HAP-1 (cell line): ENCODE data around the gene MOXD1.

Experiments used
- DNase-seq, 2 experiments: peaks; one replicate each; pipeline ENCODE4 v3.0.0-alpha.2; 2016 to 2020; ENCODE audit warnings: low spot score in 2 of 2
- H3K27me3 ChIP-seq: fragments of 250-450 bp; sonication (Bioruptor Pico); 2 replicates; pipeline ENCODE4 v1.5.1; 2020; ENCODE audit warnings: low read depth, mild to moderate bottlenecking, moderate library complexity
- H3K36me3 ChIP-seq: fragments of 250-450 bp; sonication (Bioruptor Pico); replicated peaks from 2 replicates; pipeline ENCODE4 v1.5.1; 2020; ENCODE audit warnings: mild to moderate bottlenecking
- H3K4me1 ChIP-seq: fragments of 250-450 bp; sonication (Bioruptor Pico); 2 replicates; pipeline ENCODE4 v1.5.1; 2020; ENCODE audit warnings: mild to moderate bottlenecking
- H3K4me3 ChIP-seq: fragments of 250-450 bp; sonication (Bioruptor Pico); 2 replicates; pipeline ENCODE4 v1.5.1; 2020; ENCODE audit warnings: mild to moderate bottlenecking, moderate library complexity
- H3K9me3 ChIP-seq: fragments of 250-450 bp; sonication (Bioruptor Pico); 2 replicates; pipeline ENCODE4 v1.5.1; 2020; ENCODE audit warnings: mild to moderate bottlenecking, moderate library complexity
- in situ Hi-C: fragments of 300-500 bp; cut with MboI; formaldehyde crosslinking; loops from 3 replicates; pipeline ENCODE4 v1.14.3; 2020; ENCODE audit warnings: low sequenced_read_pairs, inconsistent platforms, mixed read lengths

The MOXD1 gene

DNA sequence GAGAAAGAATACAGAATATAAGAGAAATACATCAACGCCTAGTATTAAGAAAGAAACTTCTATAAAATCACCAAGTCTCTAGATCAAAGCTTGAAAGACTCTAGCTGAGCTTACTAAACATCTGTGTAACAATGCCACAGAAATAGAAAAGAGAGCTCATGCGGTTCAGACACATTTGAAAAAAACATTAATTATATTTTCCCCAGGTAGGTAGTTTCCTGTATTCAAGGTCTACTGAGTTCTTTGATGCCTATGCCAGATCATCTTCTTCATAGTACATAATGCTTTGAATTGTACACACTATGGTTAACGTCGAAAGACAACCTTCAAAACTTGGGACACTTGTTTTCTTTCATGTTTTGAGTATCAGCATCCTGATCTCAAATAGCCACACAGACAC lies 11.3 kb downstream of the MOXD1 start:
- in situ Hi-C loops = no loop called here
- H3K27me3 ChIP-seq = no peaks in the 10 kb centered on the region
- DNase-seq = no peak

DNA sequence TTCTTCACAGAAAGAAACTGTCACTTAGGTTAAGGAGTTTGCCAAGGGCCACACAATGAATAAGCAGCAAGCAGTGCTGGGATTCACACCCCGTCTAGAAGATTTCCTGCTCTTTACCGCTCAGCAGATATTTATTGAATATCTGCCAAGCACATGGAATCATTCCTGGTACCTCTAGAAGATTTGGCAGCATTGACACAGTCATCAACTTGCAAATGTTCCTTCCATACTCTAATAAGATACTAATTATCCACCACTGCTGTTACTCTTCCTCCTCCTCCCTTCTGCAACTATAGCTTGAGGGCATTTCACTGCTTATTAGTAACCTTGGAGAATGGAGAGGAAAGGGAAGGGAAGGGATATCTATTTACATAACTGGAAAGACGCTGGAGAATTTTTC lies 13.0 kb downstream of the MOXD1 start:
- H3K36me3 ChIP-seq = no peaks in the 10 kb centered on the region
- in situ Hi-C loops = no loop called here
- H3K4me1 ChIP-seq = peaks cover 12% of the 10 kb centered on the region
- DNase-seq = peak in 1 of 2 experiments; percentile 69
- H3K27me3 ChIP-seq = no peaks in the 10 kb centered on the region
- H3K4me3 ChIP-seq = no peak overlapping the region
- H3K9me3 ChIP-seq = no peaks in the 10 kb centered on the region

More for the DNA sequence above, 11.3 kb downstream of the MOXD1 start:
- Histone ChIP-seq H3K4me3 (no peak overlapping the region), H3K36me3 (no peaks in the 10 kb centered on the region), H3K4me1 (peaks cover 12% of the 10 kb centered on the region), H3K9me3 (no peaks in the 10 kb centered on the region)

- no peaks in the 10 kb centered on the region for H3K9me3 ChIP-seq
- no peaks in the 10 kb centered on the region for H3K27me3 ChIP-seq
- no peak for DNase-seq
- no peaks in the 10 kb centered on the region for H3K4me1 ChIP-seq
- no peak overlapping the region for H3K4me3 ChIP-seq
- in situ Hi-C loops = no loop called here
- H3K36me3 ChIP-seq = no peaks in the 10 kb centered on the region
Observed at GRCh38 chr6:132382630-132383175, 18.6 kb downstream of the MOXD1 start.

DNA sequence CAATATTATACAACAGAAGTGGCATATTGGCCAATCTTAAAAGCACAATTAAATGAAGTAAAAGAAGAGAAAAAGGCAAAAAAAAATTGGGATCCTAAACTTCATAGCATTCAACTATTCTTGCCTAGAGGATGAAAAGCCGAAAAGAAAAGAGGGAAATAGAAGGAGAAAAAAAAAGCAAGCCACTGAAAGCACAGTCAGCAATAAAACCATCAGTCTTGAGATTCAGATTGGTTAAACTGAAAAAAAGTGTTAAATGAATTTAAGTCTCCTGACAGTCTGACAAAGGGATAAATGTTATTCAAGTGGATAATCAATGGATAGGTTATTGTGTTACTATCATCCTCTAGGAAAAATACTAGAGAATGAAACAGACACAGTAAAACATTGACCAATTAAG lies 19.9 kb downstream of the MOXD1 start:
- Histone ChIP-seq H3K4me1 (peaks cover 2% of the 10 kb centered on the region; the same call in 1 of the 2 replicates), H3K9me3 (no peaks in the 10 kb centered on the region), H3K4me3 (no peak overlapping the region), H3K27me3 (no peaks in the 10 kb centered on the region), H3K36me3 (no peaks in the 10 kb centered on the region)
- DNase-seq = no peak
- in situ Hi-C loops = no loop called here

- in situ Hi-C loops = no loop called here
- H3K36me3 ChIP-seq = no peaks in the 10 kb centered on the region
- no peaks in the 10 kb centered on the region for H3K9me3 ChIP-seq
- no peaks in the 10 kb centered on the region for H3K27me3 ChIP-seq
- no peak overlapping the region for H3K4me3 ChIP-seq
- DNase-seq = no peak
- H3K4me1 ChIP-seq = peaks cover 2% of the 10 kb centered on the region; the same call in 1 of the 2 replicates
Observed at GRCh38 chr6:132380358-132381029, 20.8 kb downstream of the MOXD1 start.

GRCh38 chr6:132369526-132369925 lies 31.7 kb downstream of the MOXD1 start:
- no peaks in the 10 kb centered on the region for H3K27me3 ChIP-seq
- no peaks in the 10 kb centered on the region for H3K9me3 ChIP-seq
- no peak overlapping the region for H3K4me3 ChIP-seq
- H3K4me1 ChIP-seq = peaks cover 4% of the 10 kb centered on the region; the same call in 1 of the 2 replicates
- no peaks in the 10 kb centered on the region for H3K36me3 ChIP-seq
- in situ Hi-C loops = no loop called here
- no peak for DNase-seq

- in situ Hi-C loops = no loop called here
- H3K4me1 ChIP-seq = peaks cover 4% of the 10 kb centered on the region; the same call in 1 of the 2 replicates
- no peaks in the 10 kb centered on the region for H3K36me3 ChIP-seq
- no peaks in the 10 kb centered on the region for H3K27me3 ChIP-seq
- H3K4me3 ChIP-seq = no peak overlapping the region
- no peaks in the 10 kb centered on the region for H3K9me3 ChIP-seq
- DNase-seq = no peak
Observed at GRCh38 chr6:132368916-132369481, 32.3 kb downstream of the MOXD1 start.

DNA sequence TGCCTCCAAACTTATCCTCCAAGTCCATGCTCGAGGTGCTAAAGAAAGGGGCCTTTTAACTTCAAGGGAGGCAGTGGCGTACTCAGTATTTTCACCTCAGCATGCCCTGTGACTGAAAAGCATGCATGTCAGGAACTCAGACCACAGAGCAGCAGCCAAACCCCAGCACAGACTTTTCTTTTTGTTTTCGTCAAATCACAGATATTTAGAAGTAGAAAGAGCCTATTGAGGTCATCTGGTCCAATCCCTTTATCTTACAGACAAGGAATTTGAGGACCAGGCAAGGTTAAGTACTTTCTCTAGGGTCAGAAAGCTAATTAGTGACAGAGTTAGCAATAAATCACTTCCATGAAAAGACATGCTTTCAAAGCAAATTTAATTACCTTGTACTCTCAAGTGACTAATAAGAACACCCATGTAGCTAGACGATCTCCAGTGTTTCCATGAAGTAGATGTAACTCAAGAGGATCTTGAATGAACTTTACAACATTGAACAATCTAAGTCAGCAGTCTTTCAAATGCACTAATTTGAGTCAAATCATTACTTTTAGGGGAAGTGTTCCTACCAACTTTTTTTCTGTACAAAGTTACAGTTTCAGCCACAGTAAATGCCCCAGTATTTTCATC lies 35.9 kb downstream of the MOXD1 start:
- H3K4me1 ChIP-seq = peaks cover 4% of the 10 kb centered on the region; the same call in 1 of the 2 replicates
- no peaks in the 10 kb centered on the region for H3K9me3 ChIP-seq
- no peak overlapping the region for H3K4me3 ChIP-seq
- no peaks in the 10 kb centered on the region for H3K36me3 ChIP-seq
- in situ Hi-C loops = no loop called here
- H3K27me3 ChIP-seq = no peaks in the 10 kb centered on the region
- peak; percentile 15 to 58 for DNase-seq

DNA sequence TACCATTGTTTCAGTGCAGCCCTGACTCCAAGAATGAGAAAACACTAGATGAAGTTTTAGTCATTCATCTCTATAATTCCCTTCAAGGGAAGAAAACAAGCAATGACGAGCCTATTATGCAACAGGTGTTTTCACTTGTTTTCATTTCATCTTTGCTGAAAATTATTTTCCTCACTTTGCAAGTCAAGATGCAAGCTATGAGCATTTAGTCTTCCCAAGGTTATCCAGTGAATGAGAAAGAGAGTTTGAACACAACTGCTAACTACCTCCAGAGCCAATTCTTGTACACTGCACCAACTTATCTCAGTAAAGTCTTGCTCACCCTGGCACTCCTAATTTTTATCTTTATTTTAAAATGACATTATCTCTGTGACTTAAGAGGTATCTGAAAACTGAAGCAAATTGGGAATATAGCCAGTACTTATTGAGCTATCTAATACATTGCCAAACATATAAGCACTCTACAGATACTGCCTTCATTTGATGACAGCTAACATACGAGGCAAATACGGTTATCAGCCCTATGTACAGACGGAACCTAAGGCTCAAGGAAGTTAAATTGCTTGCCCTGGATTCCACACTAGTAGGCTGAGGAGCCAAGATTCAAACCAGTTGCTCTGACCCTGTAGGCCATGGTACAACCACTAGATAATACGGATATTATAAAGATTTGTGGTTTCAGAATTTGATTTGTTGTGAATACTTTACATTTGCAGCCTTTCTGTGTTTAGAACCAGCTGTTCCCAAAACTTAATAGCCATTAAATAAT lies 36.8 kb downstream of the MOXD1 start:
- Histone ChIP-seq H3K27me3 (no peaks in the 10 kb centered on the region), H3K4me3 (no peak overlapping the region), H3K4me1 (peaks cover 4% of the 10 kb centered on the region; the same call in 1 of the 2 replicates), H3K9me3 (no peaks in the 10 kb centered on the region), H3K36me3 (no peaks in the 10 kb centered on the region)
- no peak for DNase-seq
- in situ Hi-C loops = no loop called here

DNA sequence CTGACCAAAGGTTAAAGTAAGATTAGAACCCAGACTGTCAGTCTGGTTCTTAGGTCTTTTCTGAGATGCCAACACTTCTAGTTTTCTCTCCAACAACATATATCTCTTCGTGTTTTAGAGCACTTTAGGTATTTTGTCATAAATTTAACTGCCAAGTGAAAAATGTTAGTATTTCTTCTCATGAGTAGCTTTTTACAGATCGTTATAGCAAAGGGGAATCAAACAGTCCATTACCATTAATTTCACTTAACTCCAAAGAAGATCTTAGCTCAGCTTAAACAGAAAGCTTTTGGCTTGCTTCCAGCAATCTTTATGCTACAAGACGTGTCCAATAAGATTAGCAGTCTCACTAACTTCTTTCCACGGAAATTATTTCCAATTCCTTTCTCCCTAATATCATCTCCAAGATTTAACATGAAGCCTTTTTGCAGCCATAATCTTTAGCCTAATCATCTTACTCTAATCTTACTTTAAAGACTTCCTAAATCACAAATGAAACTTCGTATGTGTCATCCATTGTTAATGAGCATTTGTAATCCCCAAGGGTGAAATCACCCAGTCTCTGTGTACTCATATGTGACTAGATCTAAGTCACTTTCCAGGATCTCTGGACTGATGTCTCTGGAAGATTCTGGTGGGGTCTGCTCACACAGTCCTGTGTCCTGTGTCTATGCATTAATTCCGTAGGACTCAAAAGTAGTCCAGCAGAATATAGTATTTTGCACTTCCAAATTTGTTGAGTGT lies 38.7 kb downstream of the MOXD1 start:
- H3K4me1 ChIP-seq = peaks cover 4% of the 10 kb centered on the region; the same call in 1 of the 2 replicates
- no peak for DNase-seq

GRCh38 chr6:132361101-132361500 lies 40.2 kb downstream of the MOXD1 start:
- Histone ChIP-seq H3K36me3 (no peaks in the 10 kb centered on the region), H3K4me3 (no peak overlapping the region), H3K27me3 (no peaks in the 10 kb centered on the region), H3K4me1 (peaks cover 4% of the 10 kb centered on the region; the same call in 1 of the 2 replicates), H3K9me3 (no peaks in the 10 kb centered on the region)
- in situ Hi-C loops = no loop called here
- DNase-seq = no peak

More for the DNA sequence above, 38.7 kb downstream of the MOXD1 start:
- in situ Hi-C loops = no loop called here
- Histone ChIP-seq H3K27me3 (no peaks in the 10 kb centered on the region), H3K36me3 (no peaks in the 10 kb centered on the region), H3K9me3 (no peaks in the 10 kb centered on the region), H3K4me3 (no peak overlapping the region)

DNA sequence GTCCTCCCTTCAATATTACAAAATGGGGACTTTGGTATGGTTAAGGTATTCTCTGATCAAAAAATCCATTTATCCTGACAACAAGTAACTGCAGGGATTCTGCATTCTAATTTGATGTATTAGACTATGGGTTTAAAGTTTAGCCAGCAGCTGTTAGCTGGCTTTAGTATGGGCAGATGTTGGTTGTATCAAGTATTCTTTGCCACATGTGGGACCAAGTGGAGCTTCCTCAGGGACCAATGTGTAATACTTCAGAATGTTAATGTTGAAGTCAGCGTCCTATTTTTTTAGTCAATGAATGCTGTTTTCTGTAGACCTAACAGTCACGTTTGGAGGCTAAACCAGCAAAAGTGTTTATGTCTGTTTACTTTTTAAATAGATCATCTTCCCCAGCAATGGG lies 41.4 kb downstream of the MOXD1 start:
- Histone ChIP-seq H3K9me3 (no peaks in the 10 kb centered on the region), H3K4me3 (no peak overlapping the region), H3K4me1 (no peaks in the 10 kb centered on the region), H3K27me3 (no peaks in the 10 kb centered on the region), H3K36me3 (no peaks in the 10 kb centered on the region)
- in situ Hi-C loops = no loop called here
- no peak for DNase-seq

GRCh38 chr6:132357120-132357519 lies 44.2 kb downstream of the MOXD1 start:
- Histone ChIP-seq H3K4me1 (no peaks in the 10 kb centered on the region), H3K36me3 (no peaks in the 10 kb centered on the region), H3K27me3 (no peaks in the 10 kb centered on the region), H3K4me3 (no peak overlapping the region), H3K9me3 (no peaks in the 10 kb centered on the region; the same call in none of the 2 replicates)
- in situ Hi-C loops = no loop called here
- no peak for DNase-seq
